ENCODE results near the gene CLEC14A.

The CLEC14A gene

GRCh38 chr14:38261620-38262019, 5.7 kb upstream of the CLEC14A start:
- peaks cover 8% of the 10 kb centered on the region for H3K27me3 Mint-ChIP-seq
- H3K4me3 Mint-ChIP-seq, result no peak overlapping the region
- no peaks in the 10 kb centered on the region for H3K36me3 Mint-ChIP-seq (ENCODE audit: low read depth)
- intact Hi-C loops (cut with micrococcal nuclease), result no loop called here
- H3K4me1 Mint-ChIP-seq (ENCODE audit: low read depth), result peaks cover 8% of the 10 kb centered on the region
- no peak overlapping the region for H3K27ac Mint-ChIP-seq
- peaks cover 13% of the 10 kb centered on the region for H3K9me3 Mint-ChIP-seq

GRCh38 chr14:38257507-38257906, 1.6 kb upstream of the CLEC14A start:
- no peak overlapping the region for H3K4me3 Mint-ChIP-seq
- intact Hi-C loops (cut with micrococcal nuclease), result no loop called here
- no peaks in the 10 kb centered on the region for H3K36me3 Mint-ChIP-seq (ENCODE audit: low read depth)
- peaks cover 26% of the 10 kb centered on the region for H3K4me1 Mint-ChIP-seq (ENCODE audit: low read depth)
- H3K27ac Mint-ChIP-seq, result no peak overlapping the region
- peaks cover 40% of the 10 kb centered on the region for H3K27me3 Mint-ChIP-seq
- H3K9me3 Mint-ChIP-seq, result no peaks in the 10 kb centered on the region

- H3K36me3 Mint-ChIP-seq (ENCODE audit: low read depth), result no peaks in the 10 kb centered on the region
- H3K9me3 Mint-ChIP-seq, result no peaks in the 10 kb centered on the region
- intact Hi-C loops (cut with micrococcal nuclease), result no loop called here
- no peak overlapping the region for H3K27ac Mint-ChIP-seq
- H3K4me3 Mint-ChIP-seq, result no peak overlapping the region
- peaks cover 21% of the 10 kb centered on the region for H3K4me1 Mint-ChIP-seq (ENCODE audit: low read depth)
- peaks cover 39% of the 10 kb centered on the region for H3K27me3 Mint-ChIP-seq
Observed at GRCh38 chr14:38256533-38256840, 594 bp upstream of the CLEC14A start.

GRCh38 chr14:38255408-38255672, 553 bp downstream of the CLEC14A start:
- no peaks in the 10 kb centered on the region for H3K36me3 Mint-ChIP-seq (ENCODE audit: low read depth)
- H3K4me1 Mint-ChIP-seq (ENCODE audit: low read depth), result peaks cover 18% of the 10 kb centered on the region
- peak overlapping the region; percentile 9 for H3K4me3 Mint-ChIP-seq
- peaks cover 40% of the 10 kb centered on the region for H3K27me3 Mint-ChIP-seq
- no peaks in the 10 kb centered on the region for H3K9me3 Mint-ChIP-seq
- no peak overlapping the region for H3K27ac Mint-ChIP-seq
- intact Hi-C loops (cut with micrococcal nuclease), result no loop called here

- Mint-ChIP-seq H3K36me3 (ENCODE audit: low read depth) (no peaks in the 10 kb centered on the region), H3K9me3 (no peaks in the 10 kb centered on the region), H3K27ac (peak overlapping the region; percentile 50), H3K4me1 (ENCODE audit: low read depth) (peaks cover 18% of the 10 kb centered on the region), H3K4me3 (peak overlapping the region; percentile 39), H3K27me3 (peaks cover 40% of the 10 kb centered on the region)
- intact Hi-C loops (cut with micrococcal nuclease), result no loop called here
Observed at GRCh38 chr14:38254571-38255407, 1.1 kb downstream of the CLEC14A start.

- no peaks in the 10 kb centered on the region for H3K36me3 Mint-ChIP-seq (ENCODE audit: low read depth)
- H3K27me3 Mint-ChIP-seq, result peaks cover 40% of the 10 kb centered on the region
- H3K4me3 Mint-ChIP-seq, result no peak overlapping the region
- H3K9me3 Mint-ChIP-seq, result no peaks in the 10 kb centered on the region
- intact Hi-C loops (cut with micrococcal nuclease), result no loop called here
- H3K27ac Mint-ChIP-seq, result no peak overlapping the region
- H3K4me1 Mint-ChIP-seq (ENCODE audit: low read depth), result peaks cover 18% of the 10 kb centered on the region
Observed at GRCh38 chr14:38253676-38254075, 2.2 kb downstream of the CLEC14A start.

GRCh38 chr14:38252066-38252710, 3.7 kb downstream of the CLEC14A start:
- H3K36me3 Mint-ChIP-seq (ENCODE audit: low read depth), result no peaks in the 10 kb centered on the region
- H3K4me3 Mint-ChIP-seq, result no peak overlapping the region
- peaks cover 36% of the 10 kb centered on the region for H3K27me3 Mint-ChIP-seq
- H3K9me3 Mint-ChIP-seq, result no peaks in the 10 kb centered on the region
- intact Hi-C loops (cut with micrococcal nuclease), result no loop called here
- H3K27ac Mint-ChIP-seq, result no peak overlapping the region
- peaks cover 18% of the 10 kb centered on the region for H3K4me1 Mint-ChIP-seq (ENCODE audit: low read depth)

- Mint-ChIP-seq H3K4me1 (ENCODE audit: low read depth) (peaks cover 10% of the 10 kb centered on the region), H3K9me3 (no peaks in the 10 kb centered on the region), H3K27me3 (peaks cover 22% of the 10 kb centered on the region), H3K4me3 (no peak overlapping the region), H3K36me3 (ENCODE audit: low read depth) (no peaks in the 10 kb centered on the region), H3K27ac (no peak overlapping the region)
- intact Hi-C loops (cut with micrococcal nuclease), result no loop called here
Observed at GRCh38 chr14:38250331-38250730, 5.6 kb downstream of the CLEC14A start.

GRCh38 chr14:38248321-38249028, 7.4 kb downstream of the CLEC14A start:
- Mint-ChIP-seq H3K36me3 (ENCODE audit: low read depth) (no peaks in the 10 kb centered on the region), H3K27me3 (peaks cover 6% of the 10 kb centered on the region), H3K9me3 (no peaks in the 10 kb centered on the region), H3K4me1 (ENCODE audit: low read depth) (no peaks in the 10 kb centered on the region), H3K4me3 (no peak overlapping the region), H3K27ac (no peak overlapping the region)
- intact Hi-C loops (cut with micrococcal nuclease), result no loop called here

- no peak overlapping the region for H3K4me3 Mint-ChIP-seq
- H3K27ac Mint-ChIP-seq, result no peak overlapping the region
- no peaks in the 10 kb centered on the region for H3K9me3 Mint-ChIP-seq
- H3K27me3 Mint-ChIP-seq, result no peaks in the 10 kb centered on the region
- intact Hi-C loops (cut with micrococcal nuclease), result no loop called here
- no peaks in the 10 kb centered on the region for H3K36me3 Mint-ChIP-seq (ENCODE audit: low read depth)
- H3K4me1 Mint-ChIP-seq (ENCODE audit: low read depth), result no peaks in the 10 kb centered on the region
Observed at GRCh38 chr14:38243696-38244240, 12.1 kb downstream of the CLEC14A start.

- intact Hi-C loops (cut with micrococcal nuclease), result no loop called here
- H3K27me3 Mint-ChIP-seq, result no peaks in the 10 kb centered on the region
- H3K4me1 Mint-ChIP-seq (ENCODE audit: low read depth), result no peaks in the 10 kb centered on the region
- no peaks in the 10 kb centered on the region for H3K9me3 Mint-ChIP-seq
- no peaks in the 10 kb centered on the region for H3K36me3 Mint-ChIP-seq (ENCODE audit: low read depth)
- H3K4me3 Mint-ChIP-seq, result no peak overlapping the region
- no peak overlapping the region for H3K27ac Mint-ChIP-seq
Observed at GRCh38 chr14:38238878-38239277, 17.0 kb downstream of the CLEC14A start.

GRCh38 chr14:38238332-38238731, 17.6 kb downstream of the CLEC14A start:
- H3K4me1 Mint-ChIP-seq (ENCODE audit: low read depth), result no peaks in the 10 kb centered on the region
- no peaks in the 10 kb centered on the region for H3K36me3 Mint-ChIP-seq (ENCODE audit: low read depth)
- intact Hi-C loops (cut with micrococcal nuclease), result no loop called here

GRCh38 chr14:38233218-38233617, 22.7 kb downstream of the CLEC14A start:
- intact Hi-C loops (cut with micrococcal nuclease), result no loop called here

More at GRCh38 chr14:38238332-38238731, 17.6 kb downstream of the CLEC14A start:
- Mint-ChIP-seq H3K27me3 (no peaks in the 10 kb centered on the region), H3K27ac (no peak overlapping the region), H3K9me3 (no peaks in the 10 kb centered on the region), H3K4me3 (no peak overlapping the region)

GRCh38 chr14:38226366-38226765, 29.5 kb downstream of the CLEC14A start:
- Mint-ChIP-seq H3K27ac (no peak overlapping the region), H3K4me1 (ENCODE audit: low read depth) (no peaks in the 10 kb centered on the region), H3K36me3 (ENCODE audit: low read depth) (no peaks in the 10 kb centered on the region), H3K4me3 (no peak overlapping the region), H3K27me3 (no peaks in the 10 kb centered on the region), H3K9me3 (peaks cover 8% of the 10 kb centered on the region)
- intact Hi-C loops (cut with micrococcal nuclease), result no loop called here

More at GRCh38 chr14:38233218-38233617, 22.7 kb downstream of the CLEC14A start:
- Mint-ChIP-seq H3K36me3 (ENCODE audit: low read depth) (no peaks in the 10 kb centered on the region), H3K4me1 (ENCODE audit: low read depth) (no peaks in the 10 kb centered on the region), H3K9me3 (peaks cover 13% of the 10 kb centered on the region), H3K27me3 (no peaks in the 10 kb centered on the region), H3K27ac (no peak overlapping the region), H3K4me3 (no peak overlapping the region)
